NCI-H2196 treated with DMSO at 0.1 percent for 48 hours (cell line): Measurements from ENCODE around the gene TFF1.

Source experiments
- DNase-seq: peaks from one replicate; lab custom pipeline; 2025; ENCODE audit not compliant: unreplicated experiment; lab: John Stamatoyannopoulos, UW

The TFF1 gene

GRCh38 chr21:42344631-42345030 is 21.7 kb downstream of the TFF1 start:
- DNase-seq = no peak

- no peak for DNase-seq
Measured at GRCh38 chr21:42343963-42344510, 22.3 kb downstream of the TFF1 start.

- no peak for DNase-seq
Measured at GRCh38 chr21:42343556-42343955, 22.8 kb downstream of the TFF1 start.

GRCh38 chr21:42343101-42343500 is 23.2 kb downstream of the TFF1 start:
- no peak for DNase-seq

- DNase-seq = no peak
Measured at GRCh38 chr21:42341776-42342542, 24.4 kb downstream of the TFF1 start.

GRCh38 chr21:42340187-42341050 is 25.9 kb downstream of the TFF1 start:
- DNase-seq = no peak

- no peak for DNase-seq
Measured at GRCh38 chr21:42338729-42339715, 27.3 kb downstream of the TFF1 start.

- peak; percentile 89 for DNase-seq
Measured at GRCh38 chr21:42337830-42338728, 28.3 kb downstream of the TFF1 start.

- DNase-seq = no peak
Measured at GRCh38 chr21:42337276-42337675, 29.1 kb downstream of the TFF1 start.

GRCh38 chr21:42336054-42336453 is 30.3 kb downstream of the TFF1 start:
- DNase-seq = no peak

- no peak for DNase-seq
Measured at GRCh38 chr21:42332557-42333317, 33.6 kb downstream of the TFF1 start.

- DNase-seq = no peak
Measured at GRCh38 chr21:42331660-42332059, 34.7 kb downstream of the TFF1 start.

- no peak for DNase-seq
Measured at GRCh38 chr21:42330380-42331371, 35.7 kb downstream of the TFF1 start.

GRCh38 chr21:42324896-42325295 is 41.4 kb downstream of the TFF1 start:
- DNase-seq = no peak

GRCh38 chr21:42321845-42322244 is 44.5 kb downstream of the TFF1 start:
- DNase-seq = no peak

GRCh38 chr21:42321231-42321630 is 45.1 kb downstream of the TFF1 start:
- no peak for DNase-seq

- DNase-seq = no peak
Measured at GRCh38 chr21:42320791-42321190, 45.5 kb downstream of the TFF1 start.
